GM12891 (cell line): ENCODE data around the gene HSDL2.

Source experiments
- POLR2A ChIP-seq: IDR thresholded peaks from 2 replicates; pipeline ENCODE4 v1.6.1; 2011; ENCODE audit warnings: low read depth, low read length, control low read depth
- POLR2AphosphoS5 ChIP-seq: IDR thresholded peaks from 2 replicates; pipeline ENCODE4 v1.6.1; 2011; ENCODE audit warnings: low read depth, low read length, control low read depth

GRCh38 chr9:112349008-112349333, 30.9 kb upstream of the HSDL2 start:
- TF ChIP-seq POLR2AphosphoS5 (no peak), POLR2A (no peak)
